Astrocyte of the spinal cord (primary cell): ENCODE results near the gene PEX11A.

ENCODE experiments used
- DNase-seq: peaks from one replicate; pipeline ENCODE4 v3.0.0; 2011; ENCODE audit warnings: low read depth, low spot score
- H3K4me3 ChIP-seq: 2 replicates; pipeline ENCODE4 v1.5.1; 2011; ENCODE audit warnings: low read depth, mild to moderate bottlenecking, low read length, moderate library complexity
- in situ Hi-C: cut with HindIII; loops from 2 replicates; pipeline ENCODE4 v1.10.0; 2017; ENCODE audit warnings: low sequenced_read_pairs
- TF ChIP-seq, protein P1 (sequence below): IDR thresholded peaks from 2 replicates; pipeline ENCODE4 v1.5.1; 2012; ENCODE audit warnings: low read depth, mild to moderate bottlenecking, low read length, inconsistent platforms

Gene PEX11A

DNA sequence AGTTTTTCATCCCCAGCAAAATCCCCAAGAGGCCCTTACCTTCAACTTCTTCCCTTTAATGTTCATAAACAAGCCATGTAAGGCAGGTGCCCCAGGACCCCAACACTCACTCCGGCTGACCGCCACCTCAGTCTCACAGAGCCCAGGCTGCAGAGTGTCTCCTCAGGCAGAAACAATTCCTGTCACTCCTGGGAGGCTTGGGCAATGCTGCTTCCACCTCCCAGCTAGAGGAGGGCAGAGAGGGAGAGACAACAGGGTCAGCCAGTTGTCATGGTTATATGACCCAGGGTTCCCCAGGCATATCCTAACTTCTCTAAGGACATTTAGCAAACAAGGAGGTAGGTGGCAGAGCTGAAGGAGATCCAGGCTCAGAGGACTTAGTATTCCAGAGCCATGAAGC lies 11.3 kb downstream of the PEX11A start, which contains the start of gene PLIN1:
Gene PLIN1, minus strand, starts transcription at position 156 of the 400 bp plus-strand sequence. CDS start 1,878 bp downstream, outside the sequence.
- DNase-seq, result no peak
- TF ChIP-seq, protein P1, sequence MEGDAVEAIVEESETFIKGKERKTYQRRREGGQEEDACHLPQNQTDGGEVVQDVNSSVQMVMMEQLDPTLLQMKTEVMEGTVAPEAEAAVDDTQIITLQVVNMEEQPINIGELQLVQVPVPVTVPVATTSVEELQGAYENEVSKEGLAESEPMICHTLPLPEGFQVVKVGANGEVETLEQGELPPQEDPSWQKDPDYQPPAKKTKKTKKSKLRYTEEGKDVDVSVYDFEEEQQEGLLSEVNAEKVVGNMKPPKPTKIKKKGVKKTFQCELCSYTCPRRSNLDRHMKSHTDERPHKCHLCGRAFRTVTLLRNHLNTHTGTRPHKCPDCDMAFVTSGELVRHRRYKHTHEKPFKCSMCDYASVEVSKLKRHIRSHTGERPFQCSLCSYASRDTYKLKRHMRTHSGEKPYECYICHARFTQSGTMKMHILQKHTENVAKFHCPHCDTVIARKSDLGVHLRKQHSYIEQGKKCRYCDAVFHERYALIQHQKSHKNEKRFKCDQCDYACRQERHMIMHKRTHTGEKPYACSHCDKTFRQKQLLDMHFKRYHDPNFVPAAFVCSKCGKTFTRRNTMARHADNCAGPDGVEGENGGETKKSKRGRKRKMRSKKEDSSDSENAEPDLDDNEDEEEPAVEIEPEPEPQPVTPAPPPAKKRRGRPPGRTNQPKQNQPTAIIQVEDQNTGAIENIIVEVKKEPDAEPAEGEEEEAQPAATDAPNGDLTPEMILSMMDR, result no peak
- in situ Hi-C loops, result no loop called here

DNA sequence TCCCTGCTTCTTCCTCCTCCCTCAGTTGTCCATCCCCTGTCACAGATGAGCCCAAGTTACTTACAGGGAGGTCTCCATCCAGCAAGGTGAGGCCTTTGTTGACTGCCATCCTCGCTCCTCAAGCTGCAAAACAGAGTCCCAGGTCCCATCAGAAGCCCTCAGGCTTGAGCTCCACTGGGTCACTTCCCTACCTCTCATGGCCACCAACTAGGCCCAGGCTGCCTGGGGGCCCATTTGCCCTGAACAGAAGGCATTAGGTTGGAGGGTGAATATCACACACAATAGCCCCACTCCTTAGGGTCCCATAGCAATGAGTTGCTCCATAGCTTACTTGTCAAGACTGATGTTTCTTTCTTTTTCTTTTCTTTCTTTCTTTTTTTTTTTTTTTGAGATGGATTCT lies 13.2 kb downstream of the PEX11A start:
- H3K4me3 ChIP-seq, result no peak overlapping the region
- in situ Hi-C loops, result no loop called here
- TF ChIP-seq, protein P1, result no peak
- DNase-seq, result no peak

More for the DNA sequence above, 11.3 kb downstream of the PEX11A start, which contains the start of gene PLIN1:
- H3K4me3 ChIP-seq, result no peak within 1 kb of the TSS

DNA sequence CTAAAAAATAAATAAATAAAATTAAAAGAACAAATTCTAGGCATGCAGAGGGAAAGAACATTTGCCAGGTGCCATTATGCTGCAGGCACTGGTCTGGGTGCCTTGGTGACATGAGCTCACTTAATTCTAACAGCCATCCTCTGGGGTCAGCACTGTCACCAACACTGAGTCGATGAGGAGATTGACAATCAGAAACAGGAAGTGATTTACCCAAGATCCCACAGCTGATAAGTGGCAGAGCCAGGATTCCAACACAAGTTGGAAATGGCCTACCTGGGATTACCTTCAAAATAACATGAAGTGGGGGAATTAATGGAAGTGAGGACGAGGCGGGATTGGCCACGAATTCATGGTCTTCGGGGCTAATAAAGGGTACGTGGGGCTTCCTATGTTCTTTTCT lies 14.9 kb downstream of the PEX11A start:
- no peak for DNase-seq
- in situ Hi-C loops, result no loop called here
- TF ChIP-seq, protein P1, result no peak
- no peak overlapping the region for H3K4me3 ChIP-seq

DNA sequence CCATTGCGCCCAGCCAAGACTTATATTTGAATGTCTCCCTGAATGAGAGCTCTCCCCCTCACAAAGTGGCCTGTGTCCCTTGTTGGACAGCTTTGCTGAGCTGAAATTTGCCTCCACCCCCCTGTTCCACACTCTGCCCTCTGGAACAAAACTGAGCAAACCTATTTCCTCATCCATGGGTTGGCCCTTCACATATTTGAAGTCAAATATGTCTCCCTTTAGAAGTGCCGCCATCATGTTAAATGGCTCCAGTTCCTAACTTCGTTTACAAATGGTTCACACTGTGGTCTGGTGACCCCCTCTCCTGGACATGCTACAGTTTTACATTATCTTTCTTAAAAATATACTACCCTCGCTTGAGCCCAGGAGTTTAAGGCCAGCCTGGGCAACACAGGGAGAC lies 16.0 kb downstream of the PEX11A start:
- H3K4me3 ChIP-seq, result no peak overlapping the region
- DNase-seq, result no peak
- TF ChIP-seq, protein P1, result no peak
- in situ Hi-C loops, result no loop called here

DNA sequence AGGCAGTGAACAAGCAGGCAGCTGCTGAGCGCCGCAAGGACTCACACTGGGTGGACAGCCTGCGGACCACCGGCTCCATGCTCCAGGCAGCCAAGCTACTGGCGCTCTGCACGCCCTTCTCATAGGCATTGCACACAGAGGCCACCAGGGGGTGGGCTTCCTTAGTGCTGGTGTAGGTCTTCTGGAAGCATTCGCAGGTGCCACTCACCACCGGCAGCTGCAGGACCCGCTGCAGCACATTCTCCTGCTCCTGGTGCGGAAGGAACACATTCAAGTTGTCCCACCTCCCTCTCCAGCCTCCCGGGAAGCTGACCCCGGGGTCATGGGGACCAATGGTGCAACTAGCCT lies 17.4 kb downstream of the PEX11A start:
- no peak overlapping the region for H3K4me3 ChIP-seq
- TF ChIP-seq, protein P1, result peak; percentile 55
- in situ Hi-C loops, result no loop called here
- no peak for DNase-seq

DNA sequence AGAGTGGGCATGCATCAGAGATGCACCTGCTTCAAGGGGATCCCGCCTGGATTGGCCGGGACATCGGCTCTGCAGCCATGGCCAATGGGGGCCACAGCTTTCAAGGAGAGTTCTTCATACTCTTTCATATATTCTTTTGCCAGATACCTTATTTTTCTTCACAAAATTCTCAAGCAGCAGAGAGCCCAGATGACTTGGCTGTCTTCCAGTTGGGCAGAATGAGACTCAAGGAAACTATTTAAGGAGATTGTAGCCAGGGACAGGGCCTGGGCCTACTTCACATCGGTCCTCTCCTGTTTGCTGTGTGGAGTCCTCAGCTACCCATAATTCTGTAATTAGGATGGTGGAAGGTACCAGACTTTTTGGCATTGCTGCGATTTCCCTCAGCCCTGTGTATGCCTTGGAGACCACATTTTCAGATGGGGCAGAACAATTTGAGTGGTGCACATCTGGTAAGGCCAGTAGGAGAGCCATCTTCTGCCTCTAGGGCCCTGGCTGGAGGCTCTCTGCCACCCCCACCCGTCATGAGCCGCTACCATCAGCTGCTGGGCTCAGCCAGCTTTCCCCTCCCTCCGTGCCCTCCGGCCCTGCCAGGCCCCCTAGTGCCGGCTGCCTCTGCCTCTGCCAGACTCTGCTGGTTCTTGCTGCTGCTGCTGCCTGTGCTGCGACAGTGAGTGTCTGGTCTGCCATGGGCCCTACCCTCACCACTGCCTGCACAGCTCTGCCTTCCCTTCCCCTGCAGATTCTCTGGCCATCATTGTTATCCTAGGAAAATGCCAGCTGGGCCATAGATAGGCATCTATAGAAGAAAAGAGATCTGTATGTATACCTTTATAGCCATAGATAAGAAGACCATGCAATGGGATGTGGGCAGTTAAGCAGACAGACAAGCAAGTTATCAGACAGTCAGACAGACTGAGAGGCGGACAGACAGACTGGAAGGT lies 18.1 kb downstream of the PEX11A start:
- no peak overlapping the region for H3K4me3 ChIP-seq
- in situ Hi-C loops, result no loop called here
- TF ChIP-seq, protein P1, result no peak
- DNase-seq, result peak; percentile 40
